Fibroblast of mammary gland (primary cell): ENCODE results near the gene YARS1.
A peak's percentile ranks its signal among the peaks of the same experiment; 100 is the strongest.

ENCODE experiments used
- DNase-seq: peaks from one replicate; pipeline ENCODE4 v3.0.0-alpha.2; 2010; ENCODE audit warnings: low read depth
- H3K4me3 ChIP-seq: 2 replicates; pipeline ENCODE4 v1.5.1; 2011; ENCODE audit warnings: low read depth, mild to moderate bottlenecking, low read length, moderate library complexity; ENCODE audit not compliant: control insufficient read depth
- CTCF ChIP-seq: conservative IDR thresholded peaks from 2 replicates; pipeline ENCODE4 v1.5.1; 2011; ENCODE audit warnings: low read depth, low read length, inconsistent platforms; ENCODE audit not compliant: control insufficient read depth, insufficient read depth

YARS1 gene

DNA sequence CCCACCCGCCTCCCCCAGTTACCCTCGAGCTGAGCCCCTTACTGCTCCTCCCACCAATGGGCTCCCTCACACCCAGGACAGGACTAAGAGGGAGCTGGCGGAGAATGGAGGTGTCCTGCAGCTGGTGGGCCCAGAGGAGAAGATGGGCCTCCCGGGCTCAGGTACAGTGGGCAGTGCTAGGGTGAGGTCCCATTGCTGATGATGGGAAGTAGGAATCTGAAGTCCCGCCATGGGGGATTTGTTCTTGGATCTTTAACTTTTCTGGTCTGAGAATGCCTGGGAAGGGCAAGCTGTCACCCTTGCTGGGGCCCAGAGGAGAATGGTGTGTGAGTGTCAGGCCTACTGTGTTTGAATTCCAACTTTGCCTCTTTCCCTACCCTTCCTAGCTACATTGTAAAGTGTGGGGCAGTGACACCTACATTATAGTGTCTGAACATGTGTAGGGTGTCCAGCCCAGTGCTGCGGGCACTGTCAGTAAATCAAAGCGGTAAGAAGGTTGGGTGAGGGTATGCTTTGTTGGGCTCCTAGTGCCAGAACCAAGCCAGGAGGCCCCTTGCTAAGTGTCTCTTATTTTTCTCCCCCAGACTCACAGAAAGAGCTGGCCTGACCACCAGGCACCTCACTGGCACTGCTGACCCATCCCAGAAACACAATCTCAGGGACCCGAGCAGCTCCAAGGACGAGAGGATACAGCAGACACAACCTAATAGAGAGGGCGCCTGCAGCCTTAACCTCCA is 44.7 kb downstream of the YARS1 start:
- DNase-seq = no peak
- no peak for TF ChIP-seq CTCF
- H3K4me3 ChIP-seq = no peak overlapping the region

DNA sequence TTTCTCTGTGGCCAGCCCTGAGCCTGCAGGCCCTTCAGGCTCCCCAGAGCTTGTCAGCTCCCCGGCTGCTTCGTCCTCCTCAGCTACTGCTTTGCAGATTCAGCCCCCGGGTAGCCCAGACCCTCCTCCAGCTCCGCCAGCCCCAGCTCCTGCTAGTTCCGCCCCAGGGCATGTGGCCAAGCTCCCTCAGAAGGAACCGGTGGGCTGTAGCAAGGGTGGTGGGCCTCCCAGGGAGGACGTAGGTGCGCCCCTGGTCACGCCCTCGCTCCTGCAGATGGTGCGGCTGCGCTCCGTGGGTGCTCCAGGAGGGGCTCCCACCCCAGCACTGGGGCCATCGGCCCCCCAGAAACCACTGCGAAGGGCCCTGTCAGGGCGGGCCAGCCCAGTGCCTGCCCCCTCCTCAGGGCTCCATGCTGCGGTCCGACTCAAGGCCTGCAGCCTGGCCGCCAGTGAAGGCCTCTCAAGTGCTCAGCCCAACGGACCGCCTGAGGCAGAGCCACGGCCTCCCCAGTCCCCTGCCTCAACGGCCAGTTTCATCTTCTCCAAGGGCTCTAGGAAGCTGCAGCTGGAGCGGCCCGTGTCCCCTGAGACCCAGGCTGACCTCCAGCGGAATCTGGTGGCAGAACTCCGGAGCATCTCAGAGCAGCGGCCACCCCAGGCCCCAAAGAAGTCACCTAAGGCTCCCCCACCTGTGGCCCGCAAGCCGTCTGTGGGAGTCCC is 45.4 kb downstream of the YARS1 start:
- TF ChIP-seq CTCF = no peak

DNA sequence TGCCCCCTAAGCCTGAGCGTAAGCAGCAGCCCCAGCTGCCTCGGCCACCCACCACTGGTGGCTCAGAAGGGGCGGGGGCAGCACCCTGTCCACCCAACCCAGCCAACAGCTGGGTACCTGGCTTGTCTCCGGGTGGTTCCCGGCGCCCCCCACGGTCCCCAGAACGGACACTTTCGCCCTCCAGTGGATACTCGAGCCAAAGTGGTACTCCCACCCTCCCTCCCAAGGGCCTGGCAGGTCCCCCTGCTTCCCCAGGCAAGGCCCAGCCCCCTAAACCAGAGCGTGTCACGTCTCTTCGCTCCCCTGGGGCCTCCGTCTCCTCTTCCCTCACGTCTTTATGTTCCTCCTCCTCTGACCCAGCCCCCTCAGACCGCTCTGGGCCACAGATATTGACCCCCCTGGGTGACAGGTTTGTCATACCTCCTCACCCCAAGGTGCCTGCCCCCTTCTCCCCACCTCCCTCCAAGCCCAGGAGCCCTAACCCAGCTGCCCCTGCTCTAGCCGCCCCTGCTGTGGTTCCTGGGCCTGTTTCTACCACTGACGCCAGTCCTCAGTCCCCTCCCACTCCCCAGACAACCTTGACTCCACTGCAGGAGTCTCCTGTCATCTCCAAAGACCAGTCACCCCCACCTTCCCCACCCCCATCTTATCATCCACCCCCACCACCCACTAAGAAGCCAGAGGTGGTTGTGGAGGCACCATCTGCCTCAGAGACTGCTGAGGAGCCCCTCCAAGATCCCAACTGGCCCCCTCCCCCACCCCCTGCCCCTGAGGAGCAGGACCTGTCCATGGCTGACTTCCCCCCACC is 46.2 kb downstream of the YARS1 start:
- H3K4me3 ChIP-seq = no peak overlapping the region
- no peak for DNase-seq
- no peak for TF ChIP-seq CTCF

More for the DNA sequence above, 45.4 kb downstream of the YARS1 start:
- no peak overlapping the region for H3K4me3 ChIP-seq
- no peak for DNase-seq

DNA sequence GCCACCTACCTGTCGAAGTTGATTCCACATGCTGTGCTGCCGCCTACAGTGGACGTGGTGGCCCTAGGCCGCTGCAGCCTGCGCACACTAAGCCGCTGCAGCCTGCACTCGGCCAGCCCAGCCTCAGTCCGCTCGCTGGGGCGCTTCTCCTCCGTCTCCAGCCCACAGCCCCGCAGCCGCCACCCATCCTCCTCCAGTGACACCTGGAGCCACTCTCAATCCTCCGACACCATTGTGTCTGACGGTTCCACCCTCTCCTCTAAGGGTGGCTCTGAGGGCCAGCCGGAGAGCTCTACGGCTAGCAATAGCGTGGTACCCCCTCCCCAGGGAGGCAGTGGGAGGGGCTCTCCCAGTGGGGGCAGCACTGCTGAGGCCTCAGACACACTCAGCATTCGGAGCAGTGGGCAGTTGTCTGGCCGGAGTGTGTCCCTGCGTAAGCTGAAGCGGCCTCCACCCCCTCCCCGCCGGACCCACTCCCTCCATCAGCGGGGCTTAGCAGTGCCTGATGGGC is 46.9 kb downstream of the YARS1 start:
- TF ChIP-seq CTCF = no peak
- H3K4me3 ChIP-seq = no peak overlapping the region
- no peak for DNase-seq

GRCh38 chr1:32769524-32770220 is 47.5 kb downstream of the YARS1 start:
- no peak for TF ChIP-seq CTCF
- no peak overlapping the region for H3K4me3 ChIP-seq
- peak; percentile 68 for DNase-seq
